Colonic mucosa (tissue), 4 donors: ENCODE measurements around the gene D2HGDH. TPM values are rescaled to one million over a fixed set of nuclear protein-coding genes. Genes with fewer than 3 reads are reported as not detected.
"Not testable (repeated sequence)": the region's sequence is repeated elsewhere in the genome, so short reads cannot be mapped to it uniquely, and the experiment has no call there.

Experiments used
- DNase-seq: peaks from one replicate; pipeline ENCODE4 v3.0.0-alpha.2; 2020
- H3K27ac ChIP-seq: fragments of 200-600 bp; one replicate; pipeline ENCODE4 v1.8.0; 2021
- H3K27me3 ChIP-seq: fragments of 200-600 bp; one replicate; pipeline ENCODE4 v1.8.0; 2021
- H3K36me3 ChIP-seq: fragments of 200-600 bp; one replicate; pipeline ENCODE4 v1.8.0; 2021
- H3K4me1 ChIP-seq: fragments of 200-600 bp; one replicate; pipeline ENCODE4 v1.8.0; 2021; ENCODE audit warnings: mild to moderate bottlenecking
- H3K4me3 ChIP-seq: fragments of 200-600 bp; one replicate; pipeline ENCODE4 v1.8.0; 2021
- H3K9ac ChIP-seq, 2 donors: one replicate each; pipeline ENCODE4 v1.7.0; 2013; ENCODE audit warnings: control low read depth in 2 of 2, low read depth in 2 of 2, low read length in 2 of 2
- H3K9me3 ChIP-seq: fragments of 200-600 bp; one replicate; pipeline ENCODE4 v1.8.0; 2021
- CTCF ChIP-seq: fragments of 200-600 bp; IDR thresholded peaks from one replicate; pipeline ENCODE4 v1.8.0; 2022; ENCODE audit warnings: antibody characterized with exemption, mild to moderate bottlenecking
- intact Hi-C: fragments of 100-400 bp; cut with DNase I; formaldehyde crosslinking; loops from one replicate; pipeline ENCODE4 v1.14.1; 2022
- total RNA-seq, 2 donors: library from RNA; stranded (reverse); fragmentation: NEBNext Ultra II Directional in 1 of 2; extraction: Animal tissue kit (Norgen Biotek cat#: 25700) in 1 of 2; gene quantifications; one replicate each; pipeline ENCODE4 v1.2.1, GENCODE V29; 2021
- donor health status: healthy.
- donor health status: DM: no; HTN: no; CAD: no.
- donor health status: DM: no; HTN: no; CAD: no.

D2HGDH gene
- total RNA-seq, 2 donors from 2014 or later, result 42.0 to 76.6 TPM

DNA sequence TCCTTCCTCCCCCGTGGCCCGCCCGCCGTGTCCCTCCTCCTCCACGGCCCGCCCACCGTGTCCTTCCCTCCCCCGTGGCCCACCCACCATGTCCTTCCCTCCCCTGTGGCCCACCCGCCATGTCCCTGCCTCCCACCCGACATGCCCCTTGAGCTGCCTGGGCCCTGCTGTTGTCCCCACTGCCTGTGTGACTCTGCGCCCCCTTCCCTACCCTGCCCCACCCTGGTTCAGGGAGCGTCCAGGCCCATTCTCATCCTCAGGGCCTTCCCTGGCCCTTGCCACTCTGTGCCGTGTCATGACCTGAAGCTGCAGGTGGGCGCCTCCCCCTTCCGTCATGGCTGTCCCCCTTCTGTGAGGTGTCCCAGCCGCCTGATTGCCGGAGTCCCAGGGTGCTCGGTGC is 20.7 kb downstream of the D2HGDH start:
- no peaks in the 10 kb centered on the region for H3K9me3 ChIP-seq
- no peak overlapping the region for H3K4me3 ChIP-seq
- intact Hi-C loops, result no loop called here
- H3K36me3 ChIP-seq, result no peaks in the 10 kb centered on the region
- no peak overlapping the region for H3K27ac ChIP-seq
- TF ChIP-seq CTCF, result no peak
- no peaks in the 10 kb centered on the region for H3K4me1 ChIP-seq
- DNase-seq, result no peak
- no peaks in the 10 kb centered on the region for H3K27me3 ChIP-seq
- no peak overlapping the region for H3K9ac ChIP-seq

GRCh38 chr2:241755777-241756176 is 21.3 kb downstream of the D2HGDH start:
- no peak for DNase-seq
- no peak for TF ChIP-seq CTCF

GRCh38 chr2:241759067-241759807 is 24.8 kb downstream of the D2HGDH start:
- intact Hi-C loops, result no loop called here
- TF ChIP-seq CTCF, result no peak
- H3K9me3 ChIP-seq, result no peaks in the 10 kb centered on the region
- H3K4me1 ChIP-seq, result no peaks in the 10 kb centered on the region
- no peaks in the 10 kb centered on the region for H3K27me3 ChIP-seq
- H3K27ac ChIP-seq, result no peak overlapping the region
- H3K9ac ChIP-seq, result no peak overlapping the region
- no peaks in the 10 kb centered on the region for H3K36me3 ChIP-seq
- H3K4me3 ChIP-seq, result no peak overlapping the region
- DNase-seq, result no peak

More at GRCh38 chr2:241755777-241756176, 21.3 kb downstream of the D2HGDH start:
- Histone ChIP-seq H3K9ac (no peak overlapping the region), H3K36me3 (no peaks in the 10 kb centered on the region), H3K4me3 (no peak overlapping the region), H3K27me3 (no peaks in the 10 kb centered on the region), H3K27ac (no peak overlapping the region), H3K4me1 (no peaks in the 10 kb centered on the region), H3K9me3 (no peaks in the 10 kb centered on the region)
- intact Hi-C loops, result no loop called here

- H3K9me3 ChIP-seq, H3K27ac ChIP-seq, H3K9ac ChIP-seq, H3K36me3 ChIP-seq, DNase-seq, H3K4me3 ChIP-seq, intact Hi-C loops, H3K27me3 ChIP-seq, H3K4me1 ChIP-seq: not testable (repeated sequence)
These were observed 25.5 kb downstream of the D2HGDH start for GRCh38 chr2:241759893-241760292.

- TF ChIP-seq CTCF, result no peak
- no peaks in the 10 kb centered on the region for H3K27me3 ChIP-seq
- no peaks in the 10 kb centered on the region for H3K9me3 ChIP-seq
- no peaks in the 10 kb centered on the region for H3K4me1 ChIP-seq
- H3K9ac ChIP-seq, result no peak overlapping the region
- no peaks in the 10 kb centered on the region for H3K36me3 ChIP-seq
- H3K4me3 ChIP-seq, result no peak overlapping the region
- intact Hi-C loops, result no loop called here
- H3K27ac ChIP-seq, result no peak overlapping the region
- DNase-seq, result no peak
These were observed 25.9 kb downstream of the D2HGDH start for GRCh38 chr2:241760301-241760771.

GRCh38 chr2:241762321-241762932 is 28.0 kb downstream of the D2HGDH start:
- no peak for TF ChIP-seq CTCF
- no peak for DNase-seq

More at GRCh38 chr2:241762321-241762932, 28.0 kb downstream of the D2HGDH start:
- no peak overlapping the region for H3K4me3 ChIP-seq
- no peak overlapping the region for H3K27ac ChIP-seq
- H3K27me3 ChIP-seq, result no peaks in the 10 kb centered on the region
- intact Hi-C loops, result no loop called here
- no peaks in the 10 kb centered on the region for H3K4me1 ChIP-seq
- no peak overlapping the region for H3K9ac ChIP-seq
- H3K9me3 ChIP-seq, result no peaks in the 10 kb centered on the region
- no peaks in the 10 kb centered on the region for H3K36me3 ChIP-seq
